Parathyroid adenoma (tissue), 2 donors: ENCODE results near the gene SMARCA1.

ENCODE experiments used
- H2AFZ ChIP-seq: fragments of 300-600 bp; sonication (generic); one replicate; pipeline ENCODE4 v1.7.0; 2017; ENCODE audit warnings: antibody characterized with exemption, mild to moderate bottlenecking
- H3K27ac ChIP-seq: fragments of 300-600 bp; sonication (generic); one replicate; pipeline ENCODE4 v1.7.0; 2017
- H3K27me3 ChIP-seq: fragments of 300-600 bp; sonication (generic); one replicate; pipeline ENCODE4 v1.7.0; 2017; ENCODE audit warnings: low read length; ENCODE audit not compliant: control insufficient read depth, insufficient read depth
- H3K36me3 ChIP-seq: fragments of 300-600 bp; sonication (generic); one replicate; pipeline ENCODE4 v1.7.0; 2017; ENCODE audit warnings: low read length; ENCODE audit not compliant: control insufficient read depth, insufficient read depth
- H3K4me1 ChIP-seq: fragments of 300-600 bp; sonication (generic); one replicate; pipeline ENCODE4 v1.7.0; 2017; ENCODE audit warnings: control low read depth
- H3K4me2 ChIP-seq: fragments of 300-600 bp; sonication (generic); one replicate; pipeline ENCODE4 v1.7.0; 2017; ENCODE audit warnings: low read length
- H3K4me3 ChIP-seq: fragments of 300-600 bp; sonication (generic); one replicate; pipeline ENCODE4 v1.7.0; 2017; ENCODE audit warnings: low read depth, low read length
- H3K79me2 ChIP-seq: fragments of 300-600 bp; sonication (generic); one replicate; pipeline ENCODE4 v1.7.0; 2017; ENCODE audit warnings: control low read depth
- H3K9ac ChIP-seq: fragments of 300-600 bp; sonication (generic); one replicate; pipeline ENCODE4 v1.7.0; 2017; ENCODE audit warnings: mild to moderate bottlenecking
- H3K9me3 ChIP-seq: fragments of 300-600 bp; sonication (generic); one replicate; pipeline ENCODE4 v1.7.0; 2017; ENCODE audit warnings: low read length; ENCODE audit not compliant: control insufficient read depth
- TF ChIP-seq, protein P1 (sequence below): fragments of 300-600 bp; sonication (generic); IDR thresholded peaks from one replicate; pipeline ENCODE4 v1.7.0; 2017; ENCODE audit warnings: antibody characterized with exemption, mild to moderate bottlenecking
- donor health status: primary hyperparathyroidism.

Gene SMARCA1

DNA sequence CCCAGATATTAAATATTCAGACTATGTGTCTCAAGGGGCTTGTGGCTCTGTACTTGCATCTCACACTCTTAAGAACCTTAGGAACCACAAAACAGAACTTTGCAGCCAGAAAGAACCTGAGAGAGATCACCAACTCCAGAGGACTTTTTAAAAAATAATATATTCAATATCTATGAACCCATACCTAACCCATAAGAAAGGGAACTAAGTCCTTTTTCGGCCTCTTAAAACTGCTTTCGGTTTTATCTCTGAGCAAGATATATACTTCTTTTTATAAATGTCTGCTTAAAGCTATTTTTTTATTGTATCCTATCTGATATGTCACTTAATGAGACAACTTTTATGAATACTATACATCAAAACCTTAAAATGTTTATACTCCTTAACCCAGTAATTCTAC is 10.9 kb downstream of the SMARCA1 start:
- H3K9me3 ChIP-seq: no peaks in the 10 kb centered on the region
- TF ChIP-seq, protein P1, sequence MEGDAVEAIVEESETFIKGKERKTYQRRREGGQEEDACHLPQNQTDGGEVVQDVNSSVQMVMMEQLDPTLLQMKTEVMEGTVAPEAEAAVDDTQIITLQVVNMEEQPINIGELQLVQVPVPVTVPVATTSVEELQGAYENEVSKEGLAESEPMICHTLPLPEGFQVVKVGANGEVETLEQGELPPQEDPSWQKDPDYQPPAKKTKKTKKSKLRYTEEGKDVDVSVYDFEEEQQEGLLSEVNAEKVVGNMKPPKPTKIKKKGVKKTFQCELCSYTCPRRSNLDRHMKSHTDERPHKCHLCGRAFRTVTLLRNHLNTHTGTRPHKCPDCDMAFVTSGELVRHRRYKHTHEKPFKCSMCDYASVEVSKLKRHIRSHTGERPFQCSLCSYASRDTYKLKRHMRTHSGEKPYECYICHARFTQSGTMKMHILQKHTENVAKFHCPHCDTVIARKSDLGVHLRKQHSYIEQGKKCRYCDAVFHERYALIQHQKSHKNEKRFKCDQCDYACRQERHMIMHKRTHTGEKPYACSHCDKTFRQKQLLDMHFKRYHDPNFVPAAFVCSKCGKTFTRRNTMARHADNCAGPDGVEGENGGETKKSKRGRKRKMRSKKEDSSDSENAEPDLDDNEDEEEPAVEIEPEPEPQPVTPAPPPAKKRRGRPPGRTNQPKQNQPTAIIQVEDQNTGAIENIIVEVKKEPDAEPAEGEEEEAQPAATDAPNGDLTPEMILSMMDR: no peak
- peaks cover 7% of the 10 kb centered on the region for H3K79me2 ChIP-seq
- H2AFZ ChIP-seq: no peak overlapping the region
- no peaks in the 10 kb centered on the region for H3K27me3 ChIP-seq
- no peak overlapping the region for H3K4me2 ChIP-seq
- H3K4me1 ChIP-seq: no peaks in the 10 kb centered on the region
- H3K9ac ChIP-seq: no peak overlapping the region
- H3K27ac ChIP-seq: no peak overlapping the region
- H3K4me3 ChIP-seq: no peak overlapping the region
- no peaks in the 10 kb centered on the region for H3K36me3 ChIP-seq

DNA sequence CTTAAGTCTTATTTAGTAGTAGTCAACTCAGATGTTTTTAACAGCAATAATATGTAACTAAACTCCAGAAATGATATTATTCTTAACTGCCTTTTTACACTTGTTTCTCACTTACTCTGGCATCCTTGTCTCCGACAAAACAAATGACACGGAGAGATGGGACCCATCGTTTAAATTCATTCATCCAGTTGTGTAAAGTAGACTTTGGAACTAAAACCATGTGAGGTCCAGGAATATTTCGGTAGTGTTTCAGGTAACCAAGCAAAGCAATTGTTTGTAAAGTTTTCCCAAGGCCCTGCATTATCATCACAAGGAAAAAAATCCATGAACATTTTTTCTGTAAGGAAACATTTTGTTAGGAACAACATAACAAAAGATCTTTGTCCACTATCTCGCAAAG is 11.6 kb downstream of the SMARCA1 start:
- no peak overlapping the region for H3K9ac ChIP-seq

DNA sequence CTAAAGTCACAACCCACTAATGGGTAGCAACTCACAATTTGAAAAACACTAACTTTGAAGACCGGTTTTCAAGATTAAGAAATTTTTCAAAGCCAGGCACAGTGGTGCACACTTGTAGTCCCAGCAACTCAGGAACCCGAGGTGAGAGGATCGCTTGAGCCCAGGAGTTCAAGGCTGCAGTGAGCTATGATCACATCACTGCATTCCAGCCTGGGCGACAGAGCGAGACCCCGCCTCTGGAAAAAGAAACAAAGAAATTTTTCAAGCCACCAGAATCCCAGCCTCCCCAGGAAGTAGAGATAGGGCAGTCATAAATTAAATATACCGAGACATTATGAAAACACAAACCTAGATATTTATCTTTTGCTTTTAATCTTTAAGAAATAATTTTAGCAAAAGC is 13.0 kb downstream of the SMARCA1 start:
- no peaks in the 10 kb centered on the region for H3K4me1 ChIP-seq
- H3K9me3 ChIP-seq: no peaks in the 10 kb centered on the region
- no peak overlapping the region for H3K4me2 ChIP-seq
- no peaks in the 10 kb centered on the region for H3K27me3 ChIP-seq
- H3K36me3 ChIP-seq: no peaks in the 10 kb centered on the region
- TF ChIP-seq, protein P1: no peak
- peaks cover 2% of the 10 kb centered on the region for H3K79me2 ChIP-seq
- no peak overlapping the region for H3K4me3 ChIP-seq
- no peak overlapping the region for H3K9ac ChIP-seq
- H3K27ac ChIP-seq: no peak overlapping the region
- no peak overlapping the region for H2AFZ ChIP-seq

More for the DNA sequence above, 11.6 kb downstream of the SMARCA1 start:
- no peak overlapping the region for H3K27ac ChIP-seq
- TF ChIP-seq, protein P1: no peak
- H3K4me1 ChIP-seq: no peaks in the 10 kb centered on the region
- H3K9me3 ChIP-seq: no peaks in the 10 kb centered on the region
- H3K27me3 ChIP-seq: no peaks in the 10 kb centered on the region
- H3K4me2 ChIP-seq: no peak overlapping the region
- H3K79me2 ChIP-seq: peaks cover 7% of the 10 kb centered on the region
- no peak overlapping the region for H3K4me3 ChIP-seq
- H2AFZ ChIP-seq: no peak overlapping the region
- H3K36me3 ChIP-seq: no peaks in the 10 kb centered on the region

GRCh38 chrX:129497146-129497843 is 26.0 kb downstream of the SMARCA1 start:
- H3K4me3 ChIP-seq: no peak overlapping the region
- no peak overlapping the region for H3K9ac ChIP-seq
- H3K27me3 ChIP-seq: no peaks in the 10 kb centered on the region
- no peaks in the 10 kb centered on the region for H3K4me1 ChIP-seq
- H3K9me3 ChIP-seq: no peaks in the 10 kb centered on the region
- no peaks in the 10 kb centered on the region for H3K79me2 ChIP-seq
- no peak overlapping the region for H3K4me2 ChIP-seq
- no peaks in the 10 kb centered on the region for H3K36me3 ChIP-seq
- H3K27ac ChIP-seq: no peak overlapping the region
- H2AFZ ChIP-seq: no peak overlapping the region
- TF ChIP-seq, protein P1: no peak

DNA sequence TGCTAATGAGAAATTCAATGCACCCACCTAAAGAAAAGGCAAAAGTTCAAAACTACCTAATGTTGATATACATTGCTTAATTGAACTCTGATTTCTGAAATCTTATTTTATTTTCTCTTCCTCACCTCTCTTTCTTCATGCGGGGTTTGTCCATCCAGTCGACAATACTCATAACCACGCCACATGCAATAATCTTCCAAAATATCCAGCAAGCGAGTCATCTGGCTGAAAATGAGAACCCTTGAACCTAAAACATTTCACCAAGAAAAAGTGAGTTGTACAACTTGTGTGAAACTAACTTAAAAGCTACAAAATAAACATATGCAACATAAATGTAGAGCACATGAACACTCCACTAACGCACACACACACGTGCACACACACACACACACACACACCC is 26.7 kb downstream of the SMARCA1 start:
- Histone ChIP-seq H3K4me2 (no peak overlapping the region), H3K9me3 (no peaks in the 10 kb centered on the region), H3K27ac (no peak overlapping the region), H2AFZ (no peak overlapping the region), H3K79me2 (no peaks in the 10 kb centered on the region), H3K4me1 (no peaks in the 10 kb centered on the region), H3K27me3 (no peaks in the 10 kb centered on the region), H3K36me3 (no peaks in the 10 kb centered on the region), H3K9ac (no peak overlapping the region), H3K4me3 (no peak overlapping the region)
- TF ChIP-seq, protein P1: no peak
